Panc1 (cell line): ENCODE data around the gene TMEM31. TPM values are rescaled to one million over a fixed set of nuclear protein-coding genes. Genes with fewer than 3 reads are reported as not detected.

Experiments
- ATAC-seq: fragments of 200-7000 bp; cut with Tn5 transposase; 2 replicates; pipeline ENCODE4 v1.9.1; 2020; ENCODE audit warnings: mild to moderate bottlenecking, moderate library complexity
- BruUV-seq: library from RNA; stranded (reverse); fragments of 400-500 nt; replicated peaks from 2 replicates; lab custom pipeline; 2021; lab: Mats Ljungman, UMichigan
- CTCF ChIA-PET: fragments of 300-600 bp; sonication (Branson Sonifier 250); formaldehyde crosslinking; loops from one replicate; lab custom pipeline; 2022; ENCODE audit warnings: antibody characterized with exemption; lab: Charles Lee
- POLR2A ChIA-PET: fragments of 300-600 bp; sonication (Branson Sonifier 250); formaldehyde crosslinking; loops from one replicate; lab custom pipeline; 2022; ENCODE audit warnings: antibody characterized with exemption; lab: Charles Lee
- DNase-seq: peaks from one replicate; pipeline ENCODE4 v3.0.0-alpha.2; 2010; ENCODE audit warnings: low read depth, low spot score
- H3K27ac ChIP-seq: 2 replicates; pipeline ENCODE4 v1.5.1; 2011; ENCODE audit warnings: mild to moderate bottlenecking, low read length, inconsistent platforms
- H3K27me3 ChIP-seq: fragments of 200-500 bp; sonication (Bioruptor generic); 2 replicates; pipeline ENCODE4 v1.6.0; 2014; ENCODE audit warnings: low read length, inconsistent platforms; ENCODE audit not compliant: control insufficient read depth, insufficient read depth
- H3K36me3 ChIP-seq: fragments of 200-500 bp; sonication (Bioruptor generic); 2 replicates; pipeline ENCODE4 v1.5.1; 2014; ENCODE audit warnings: inconsistent platforms, mild to moderate bottlenecking, low read length, moderate library complexity; ENCODE audit not compliant: control insufficient read depth, insufficient read depth
- H3K4me1 ChIP-seq: 2 replicates; pipeline ENCODE4 v1.5.1; 2011; ENCODE audit warnings: inconsistent platforms, mild to moderate bottlenecking, low read length, moderate library complexity; ENCODE audit not compliant: control insufficient read depth, insufficient read depth
- H3K4me3 ChIP-seq, 2 experiments: 2 replicates each; pipeline ENCODE4 v1.5.1; 2011 to 2012; ENCODE audit warnings: low read depth in 2 of 2, low read length in 2 of 2, mild to moderate bottlenecking in 2 of 2, inconsistent platforms in 1 of 2, moderate library complexity in 1 of 2
- H3K9me3 ChIP-seq: fragments of 200-500 bp; sonication (Bioruptor generic); 2 replicates; pipeline ENCODE4 v1.5.1; 2014; ENCODE audit warnings: low read depth, mild to moderate bottlenecking, inconsistent platforms, low read length, moderate library complexity; ENCODE audit not compliant: control insufficient read depth, insufficient read depth
- CTCF ChIP-seq: fragments of 450-650 bp; IDR thresholded peaks from 2 replicates; pipeline ENCODE4 v1.5.1; 2017; ENCODE audit warnings: mild to moderate bottlenecking
- POLR2AphosphoS5 ChIP-seq: IDR thresholded peaks from 2 replicates; pipeline ENCODE4 v1.6.1; 2012; ENCODE audit warnings: mild to moderate bottlenecking, low read depth, low read length, moderate library complexity
- REST ChIP-seq, 2 experiments: IDR thresholded peaks; 2 replicates each; pipeline ENCODE4 v1.6.1; 2011 to 2012; ENCODE audit warnings: low read depth in 2 of 2, control low read depth in 1 of 2, low read length in 1 of 2, mild to moderate bottlenecking in 1 of 2, moderate library complexity in 1 of 2; ENCODE audit not compliant: insufficient read depth in 1 of 2
- SIN3A ChIP-seq: IDR thresholded peaks from 2 replicates; pipeline ENCODE4 v1.6.1; 2012; ENCODE audit warnings: low read depth, mild to moderate bottlenecking, low read length, moderate library complexity, borderline replicate concordance; ENCODE audit not compliant: insufficient read depth
- TCF7L2 ChIP-seq: IDR thresholded peaks from 2 replicates; pipeline ENCODE4 v1.6.1; 2011; ENCODE audit warnings: mild to moderate bottlenecking, low read depth, low read length, inconsistent platforms
- in situ Hi-C: cut with HindIII; loops from 2 replicates; pipeline ENCODE4 v1.10.0; 2016; ENCODE audit warnings: low sequenced_read_pairs, low pct_unique_long_range_greater_than_20kb
- intact Hi-C: fragments of 100-400 bp; cut with micrococcal nuclease; formaldehyde crosslinking; loops from one replicate; pipeline ENCODE4 v1.10.0; 2022; ENCODE audit not compliant: unreplicated experiment
- total RNA-seq: library from RNA; stranded (reverse); gene quantifications from one replicate; pipeline ENCODE4 v1.2.1, GENCODE V29; 2021; ENCODE audit not compliant: unreplicated experiment

Gene TMEM31
- total RNA-seq, 1 experiment from 2014 or later: not detected

- POLR2A ChIA-PET: interaction anchor here (0.7 kb wide), 1 partner anchor 146 kb away, joined by 6 read pairs; no protein-coding TSS in a partner anchor
- TF ChIP-seq CTCF (no peak), TCF7L2 (no peak), SIN3A (no peak), REST (IDR thresholded peaks at IDR 0.05; ENCODE audit: insufficient read depth in 1 of 2, low read depth in 2 of 2, low read length in 1 of 2) (no peak), POLR2AphosphoS5 (no peak)
- H3K27ac ChIP-seq: no peak overlapping the region
- CTCF ChIA-PET: no interaction called here
- in situ Hi-C loops (no loop called here), intact Hi-C loops (no loop called here)
- H3K4me3 ChIP-seq: no peak overlapping the region
- BruUV-seq: no TSS peak
- ATAC-seq (no peak), DNase-seq (no peak)
- H3K4me1 ChIP-seq: no peaks in the 10 kb centered on the region
- H3K9me3 ChIP-seq: no peaks in the 10 kb centered on the region
- no peaks in the 10 kb centered on the region for H3K36me3 ChIP-seq
- H3K27me3 ChIP-seq: peaks cover 9% of the 10 kb centered on the region
Observed at GRCh38 chrX:103730796-103731493, 20.2 kb downstream of the TMEM31 start.

- Histone ChIP-seq H3K27ac (no peak overlapping the region), H3K4me1 (no peaks in the 10 kb centered on the region), H3K4me3 (no peak overlapping the region), H3K27me3 (peaks cover 9% of the 10 kb centered on the region), H3K36me3 (no peaks in the 10 kb centered on the region), H3K9me3 (no peaks in the 10 kb centered on the region)
- in situ Hi-C loops (no loop called here), intact Hi-C loops (no loop called here)
- DNase-seq (no peak), ATAC-seq (no peak)
- ChIA-PET CTCF (interaction anchor here (0.5 kb wide), 1 partner anchor 47 kb away, joined by 5 read pairs; no protein-coding TSS in a partner anchor), POLR2A (no interaction called here)
- no peak for TF ChIP-seq CTCF
- TF ChIP-seq SIN3A: no peak
- TF ChIP-seq REST (IDR thresholded peaks at IDR 0.05; ENCODE audit: insufficient read depth in 1 of 2, low read depth in 2 of 2, low read length in 1 of 2): no peak
- no TSS peak for BruUV-seq
Observed at GRCh38 chrX:103733017-103733416, 22.3 kb downstream of the TMEM31 start.
